K562 (cell line): ENCODE results near the gene SDF4. TPM values are rescaled to one million over a fixed set of nuclear protein-coding genes. Genes with fewer than 3 reads are reported as not detected.
A peak's percentile ranks its signal among the peaks of the same experiment; 100 is the strongest.

Experiments used
- ATAC-seq: fragments of 200-7000 bp; cut with Tn5 transposase; 3 replicates; pipeline ENCODE4 v1.9.1; 2020; ENCODE audit warnings: moderate library complexity
- BruUV-seq: library from RNA; stranded (reverse); fragments of 400-500 nt; replicated peaks from 2 replicates; lab custom pipeline; 2021; lab: Mats Ljungman, UMichigan
- CTCF ChIA-PET: fragments of 300-600 bp; formaldehyde crosslinking; extraction: SDS; loops from one replicate; lab custom pipeline; 2021; ENCODE audit warnings: low intra/inter-chr PET ratio; lab: Yijun Ruan, JAX
- POLR2A ChIA-PET: fragments of 300-600, 350-650 bp; sonication (Branson Sonifier 250); formaldehyde crosslinking; extraction: SDS; loops from one replicate; lab custom pipeline; 2021; ENCODE audit warnings: antibody characterized with exemption, inconsistent platforms; lab: Yijun Ruan, JAX
- DNase-seq, 4 experiments: peaks; one replicate each; pipeline versions ENCODE4 v3.0.0 to v3.0.0-alpha.2; 2011 to 2018; ENCODE audit warnings: low spot score in 3 of 4, mixed read lengths in 3 of 4; ENCODE audit errors: extremely low read depth in 1 of 4
- FAIRE-seq: peaks from 2 replicates; lab custom pipeline; 2011; peaks lifted over from hg19 to GRCh38; lab: Jason Lieb, UNC
- H2AFZ ChIP-seq: 2 replicates; pipeline ENCODE4 v1.6.0; 2011; ENCODE audit warnings: low read depth, low read length, control low read depth, inconsistent platforms
- H3K27ac ChIP-seq: fragments of 200-600 bp; 3 replicates; pipeline ENCODE4 v1.8.0; 2011; ENCODE audit warnings: low read depth, mild to moderate bottlenecking, control low read depth, inconsistent platforms, low read length, moderate library complexity, mixed read lengths; ENCODE audit errors: extremely low read depth
- H3K27me3 ChIP-seq, 2 experiments: fragments of 300-600 bp in 1 of 2; 2 replicates in 1 of 2; 3 replicates in 1 of 2; pipeline versions ENCODE4 v1.6.0 to v1.8.0; 2011; ENCODE audit warnings: inconsistent platforms in 2 of 2, low read length in 2 of 2, mild to moderate bottlenecking in 1 of 2, mixed read lengths in 1 of 2, moderate library complexity in 1 of 2; ENCODE audit not compliant: control insufficient read depth in 2 of 2, insufficient read depth in 2 of 2
- H3K36me3 ChIP-seq: fragments of 300-600 bp; 3 replicates; pipeline ENCODE4 v1.8.0; 2011; ENCODE audit warnings: mild to moderate bottlenecking, low read length, inconsistent platforms; ENCODE audit not compliant: control insufficient read depth, insufficient read depth
- H3K4me1 ChIP-seq, 2 experiments: fragments of 200-600 bp in 1 of 2; replicated peaks in 1 of 2; 2 replicates in 1 of 2; 3 replicates in 1 of 2; pipeline versions ENCODE4 v1.5.1 to v1.8.0; 2011; ENCODE audit warnings: inconsistent platforms in 2 of 2, low read length in 2 of 2, mild to moderate bottlenecking in 1 of 2, mixed read lengths in 1 of 2, moderate library complexity in 1 of 2; ENCODE audit not compliant: control insufficient read depth in 2 of 2, insufficient read depth in 2 of 2
- H3K4me2 ChIP-seq: 2 replicates; pipeline ENCODE4 v1.6.1; 2011; ENCODE audit warnings: low read length, control low read depth, inconsistent platforms, mixed read lengths; ENCODE audit not compliant: insufficient read depth
- H3K4me3 ChIP-seq: fragments of 200-600 bp; sonication (generic), shearing (Covaris generic); 2 replicates; pipeline ENCODE4 v1.5.1; 2016; ENCODE audit warnings: control low read depth, inconsistent platforms
- H3K79me2 ChIP-seq: fragments of 200-600 bp; 3 replicates; pipeline ENCODE4 v1.8.0; 2011; ENCODE audit warnings: low read length, inconsistent platforms; ENCODE audit not compliant: control insufficient read depth, insufficient read depth
- H3K9ac ChIP-seq, 2 experiments: 2 replicates each; pipeline versions ENCODE4 v1.6.0 to v1.6.1; 2011; ENCODE audit warnings: low read depth in 2 of 2, low read length in 2 of 2, control low read depth in 1 of 2, inconsistent platforms in 1 of 2, mild to moderate bottlenecking in 1 of 2, mixed read lengths in 1 of 2; ENCODE audit not compliant: insufficient read depth in 1 of 2
- H3K9me1 ChIP-seq: one replicate; pipeline ENCODE4 v1.6.0; 2011; ENCODE audit warnings: inconsistent platforms, mild to moderate bottlenecking, low read length, moderate library complexity; ENCODE audit not compliant: control insufficient read depth, insufficient read depth
- H3K9me3 ChIP-seq: replicated peaks from 2 replicates; pipeline ENCODE4 v1.5.1; 2011; ENCODE audit warnings: low read depth, low read length, inconsistent platforms; ENCODE audit not compliant: control insufficient read depth, insufficient read depth
- H4K20me1 ChIP-seq: replicated peaks from 2 replicates; pipeline ENCODE4 v1.6.1; 2011; ENCODE audit warnings: low read length, inconsistent platforms, mixed read lengths; ENCODE audit not compliant: control insufficient read depth, insufficient read depth
- CXXC5 ChIP-seq: fragments of 250-450 bp; sonication (Bioruptor Pico); IDR thresholded peaks from 2 replicates; pipeline ENCODE4 v1.8.0; 2022; ENCODE audit warnings: inconsistent platforms, mild to moderate bottlenecking, moderate library complexity
- DNMT1 ChIP-seq: fragments of 450-650 bp; IDR thresholded peaks from 2 replicates; pipeline ENCODE4 v1.6.1; 2016; ENCODE audit warnings: antibody characterized with exemption, mild to moderate bottlenecking
- FOXM1 ChIP-seq, 2 experiments: fragments of 450-650 bp in 1 of 2; sonication (generic) in 1 of 2; formaldehyde crosslinking in 1 of 2; IDR thresholded peaks; 2 replicates each; pipeline versions ENCODE4 v1.6.1 to v1.9.0; 2017 to 2022; ENCODE audit warnings: low read depth in 2 of 2, mild to moderate bottlenecking in 2 of 2, missing genetic modification reagents in 1 of 2, moderate library complexity in 1 of 2
- GATAD2A ChIP-seq: fragments of 450-650 bp; IDR thresholded peaks from 2 replicates; pipeline ENCODE4 v1.6.1; 2017
- HDAC1 ChIP-seq, 2 experiments: fragments of 450-650 bp; IDR thresholded peaks; 2 replicates each; pipeline ENCODE4 v1.6.1; 2016 to 2017; ENCODE audit warnings: inconsistent platforms in 1 of 2, mild to moderate bottlenecking in 1 of 2, moderate library complexity in 1 of 2
- RUNX1 ChIP-seq: sonication (generic); IDR thresholded peaks from 2 replicates; pipeline ENCODE4 v1.6.1; 2016; ENCODE audit warnings: antibody characterized with exemption, low read depth
- ZNF354B ChIP-seq: fragments of 250-450 bp; sonication (Bioruptor Pico); IDR thresholded peaks from 2 replicates; pipeline ENCODE4 v1.4.0; 2020
- ZNF584 ChIP-seq: fragments of 200-800 bp; sonication (Bioruptor generic); IDR thresholded peaks from 2 replicates; pipeline ENCODE4 v1.6.1; 2016; ENCODE audit warnings: low read depth, mild to moderate bottlenecking, missing genetic modification characterization, missing compliant biosample characterization
- ZNF764 ChIP-seq: fragments of 250-450 bp; sonication (Bioruptor Pico); IDR thresholded peaks from 2 replicates; pipeline ENCODE4 v1.4.0; 2020; ENCODE audit warnings: low read depth, mild to moderate bottlenecking, moderate library complexity
- ZNF830 ChIP-seq: fragments of 250-450 bp; sonication (Bioruptor Pico); IDR thresholded peaks from 2 replicates; pipeline ENCODE4 v1.5.0; 2021; ENCODE audit warnings: mild to moderate bottlenecking
- WGBS: fragments of 100-300 bp; shearing (Covaris generic); methylation state at CpG from one replicate; pipeline ENCODE4 v1.1.6; 2016; ENCODE audit warnings: low coverage, mixed read lengths; ENCODE audit not compliant: insufficient coverage; ENCODE audit errors: missing lambda C conversion rate; 5-methylcytosine and 5-hydroxymethylcytosine counted together
- in situ Hi-C: fragments of 300-500 bp; cut with MboI; formaldehyde crosslinking; loops from 4 replicates; pipeline ENCODE4 v1.15.0; 2018; ENCODE audit warnings: inconsistent platforms, mixed read lengths
- intact Hi-C: fragments of 100-400 bp; cut with micrococcal nuclease; formaldehyde crosslinking; loops from 2 replicates; pipeline ENCODE4 v1.14.2; 2022
- polyA plus RNA-seq, 8 experiments: library from polyadenylated mRNA; depleted of rRNA in 4 of 8; stranded (reverse) in 5 of 8; unstranded in 3 of 8; fragments of >200 nt; fragmentation: Nextera tagmentation in 2 of 8; fragmentation: Illumina TruSeq in 1 of 8; extraction: Ambion mirVana in 2 of 8; extraction: Trizol in 1 of 8; gene quantifications; 2 replicates each; pipeline versions ENCODE4 v1.2.1 to v1.2.3, GENCODE V29; 2011 to 2014; ENCODE audit warnings: inconsistent platforms in 1 of 8, missing spikeins in 1 of 8
- total RNA-seq, 7 experiments: library from RNA; depleted of rRNA in 6 of 7; stranded (reverse); fragments of >200 nt in 6 of 7; fragmentation: Illumina TruSeq in 2 of 7; extraction: Trizol in 2 of 7; gene quantifications; 2 replicates each; pipeline versions ENCODE4 v1.2.1 to v1.2.3, GENCODE V29; 2011 to 2021; ENCODE audit warnings: low replicate concordance in 1 of 7
- TF ChIP-seq, protein P1 (sequence below): fragments of 150-350 bp; IDR thresholded peaks from 2 replicates; pipeline ENCODE4 v1.6.1; 2014; ENCODE audit warnings: low read depth, mild to moderate bottlenecking, low read length, borderline replicate concordance
- TF ChIP-seq, protein P2 (sequence below): sonication (generic); formaldehyde crosslinking; IDR thresholded peaks from 2 replicates; pipeline ENCODE4 v1.9.0; 2022; ENCODE audit warnings: mild to moderate bottlenecking, missing genetic modification reagents
- TF ChIP-seq, protein P3 (sequence below): IDR thresholded peaks from 3 replicates; pipeline ENCODE4 v1.6.1; 2011; ENCODE audit warnings: borderline replicate concordance, mild to moderate bottlenecking, moderate library complexity; ENCODE audit not compliant: insufficient read length; ENCODE audit errors: extremely low read depth

The SDF4 gene
- total and polyA plus RNA-seq, 9 of the 15 experiments (the other 6 are each of a cell fraction or from before 2014, with no cell fraction given) = 0.35 to 160 (median 65.2) TPM

DNA sequence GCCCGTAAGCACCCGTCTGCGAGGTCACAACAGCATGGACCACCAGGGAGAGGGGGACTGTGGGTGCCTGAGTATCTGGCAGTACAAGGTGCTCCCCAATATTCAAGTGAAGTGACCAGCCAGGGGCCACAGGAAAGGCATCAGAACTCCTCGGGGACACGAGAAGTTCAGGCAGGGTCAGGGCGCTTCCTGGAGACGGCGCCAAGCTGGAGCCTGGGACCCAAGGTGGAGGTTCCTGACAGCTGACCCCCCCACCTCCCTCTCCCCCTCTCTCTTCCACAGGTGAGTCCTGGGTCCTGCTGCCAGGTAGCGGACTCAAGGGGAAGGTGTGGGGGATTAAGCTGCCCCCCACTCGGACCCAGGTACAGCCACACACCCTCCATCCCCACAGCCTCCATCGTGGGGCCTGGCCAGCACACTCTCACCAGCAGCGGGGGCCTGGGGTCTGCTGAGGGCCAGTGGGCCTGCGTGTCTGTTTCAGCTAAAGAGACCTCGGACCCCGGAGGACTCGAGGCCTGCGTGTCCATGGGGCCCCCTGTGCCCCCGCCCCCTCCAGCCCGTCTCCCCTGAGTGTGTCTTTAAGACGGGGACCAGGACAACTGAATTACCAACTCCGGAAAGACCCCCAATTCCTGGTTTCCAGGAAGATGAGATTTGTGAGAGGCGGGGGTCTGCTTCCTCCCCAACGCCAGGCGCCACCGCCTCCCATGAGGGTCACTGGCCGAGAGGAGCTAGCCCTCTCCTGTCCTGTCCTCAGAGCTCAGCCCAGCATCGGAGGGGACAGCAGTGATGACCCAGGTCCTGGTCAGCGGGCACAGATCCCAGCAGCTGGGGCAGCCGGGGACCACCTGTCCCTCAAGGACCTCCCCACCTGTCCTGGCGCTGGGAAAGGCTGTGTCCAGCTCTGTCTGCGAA, 31.6 kb downstream of the SDF4 start:
- intact Hi-C loops = no loop called here
- TF ChIP-seq GATAD2A (no peak), RUNX1 (no peak), FOXM1 (IDR thresholded peaks at IDR 0.05; ENCODE audit: low read depth) (no peak), FOXM1 (CRISPR knock-in tag; IDR thresholded peaks at IDR 0.05; ENCODE audit: low read depth) (0 out of 2 replicates have a peak, but pooled peaks have one; percentile 36), CXXC5 (CRISPR knock-in tag) (no peak), HDAC1 (IDR thresholded peaks at IDR 0.05) (no peak), ZNF354B (no peak), ZNF584 (no peak), ZNF764 (CRISPR knock-in tag) (no peak), DNMT1 (no peak), ZNF830 (CRISPR knock-in tag) (peak; percentile 23; the same call in 1 of the 2 replicates)
- TF ChIP-seq, protein P1, sequence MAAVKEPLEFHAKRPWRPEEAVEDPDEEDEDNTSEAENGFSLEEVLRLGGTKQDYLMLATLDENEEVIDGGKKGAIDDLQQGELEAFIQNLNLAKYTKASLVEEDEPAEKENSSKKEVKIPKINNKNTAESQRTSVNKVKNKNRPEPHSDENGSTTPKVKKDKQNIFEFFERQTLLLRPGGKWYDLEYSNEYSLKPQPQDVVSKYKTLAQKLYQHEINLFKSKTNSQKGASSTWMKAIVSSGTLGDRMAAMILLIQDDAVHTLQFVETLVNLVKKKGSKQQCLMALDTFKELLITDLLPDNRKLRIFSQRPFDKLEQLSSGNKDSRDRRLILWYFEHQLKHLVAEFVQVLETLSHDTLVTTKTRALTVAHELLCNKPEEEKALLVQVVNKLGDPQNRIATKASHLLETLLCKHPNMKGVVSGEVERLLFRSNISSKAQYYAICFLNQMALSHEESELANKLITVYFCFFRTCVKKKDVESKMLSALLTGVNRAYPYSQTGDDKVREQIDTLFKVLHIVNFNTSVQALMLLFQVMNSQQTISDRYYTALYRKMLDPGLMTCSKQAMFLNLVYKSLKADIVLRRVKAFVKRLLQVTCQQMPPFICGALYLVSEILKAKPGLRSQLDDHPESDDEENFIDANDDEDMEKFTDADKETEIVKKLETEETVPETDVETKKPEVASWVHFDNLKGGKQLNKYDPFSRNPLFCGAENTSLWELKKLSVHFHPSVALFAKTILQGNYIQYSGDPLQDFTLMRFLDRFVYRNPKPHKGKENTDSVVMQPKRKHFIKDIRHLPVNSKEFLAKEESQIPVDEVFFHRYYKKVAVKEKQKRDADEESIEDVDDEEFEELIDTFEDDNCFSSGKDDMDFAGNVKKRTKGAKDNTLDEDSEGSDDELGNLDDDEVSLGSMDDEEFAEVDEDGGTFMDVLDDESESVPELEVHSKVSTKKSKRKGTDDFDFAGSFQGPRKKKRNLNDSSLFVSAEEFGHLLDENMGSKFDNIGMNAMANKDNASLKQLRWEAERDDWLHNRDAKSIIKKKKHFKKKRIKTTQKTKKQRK = no peak
- TF ChIP-seq, protein P2, sequence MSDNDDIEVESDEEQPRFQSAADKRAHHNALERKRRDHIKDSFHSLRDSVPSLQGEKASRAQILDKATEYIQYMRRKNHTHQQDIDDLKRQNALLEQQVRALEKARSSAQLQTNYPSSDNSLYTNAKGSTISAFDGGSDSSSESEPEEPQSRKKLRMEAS = peak; percentile 20; the same call in 1 of the 2 replicates
- TF ChIP-seq, protein P3, sequence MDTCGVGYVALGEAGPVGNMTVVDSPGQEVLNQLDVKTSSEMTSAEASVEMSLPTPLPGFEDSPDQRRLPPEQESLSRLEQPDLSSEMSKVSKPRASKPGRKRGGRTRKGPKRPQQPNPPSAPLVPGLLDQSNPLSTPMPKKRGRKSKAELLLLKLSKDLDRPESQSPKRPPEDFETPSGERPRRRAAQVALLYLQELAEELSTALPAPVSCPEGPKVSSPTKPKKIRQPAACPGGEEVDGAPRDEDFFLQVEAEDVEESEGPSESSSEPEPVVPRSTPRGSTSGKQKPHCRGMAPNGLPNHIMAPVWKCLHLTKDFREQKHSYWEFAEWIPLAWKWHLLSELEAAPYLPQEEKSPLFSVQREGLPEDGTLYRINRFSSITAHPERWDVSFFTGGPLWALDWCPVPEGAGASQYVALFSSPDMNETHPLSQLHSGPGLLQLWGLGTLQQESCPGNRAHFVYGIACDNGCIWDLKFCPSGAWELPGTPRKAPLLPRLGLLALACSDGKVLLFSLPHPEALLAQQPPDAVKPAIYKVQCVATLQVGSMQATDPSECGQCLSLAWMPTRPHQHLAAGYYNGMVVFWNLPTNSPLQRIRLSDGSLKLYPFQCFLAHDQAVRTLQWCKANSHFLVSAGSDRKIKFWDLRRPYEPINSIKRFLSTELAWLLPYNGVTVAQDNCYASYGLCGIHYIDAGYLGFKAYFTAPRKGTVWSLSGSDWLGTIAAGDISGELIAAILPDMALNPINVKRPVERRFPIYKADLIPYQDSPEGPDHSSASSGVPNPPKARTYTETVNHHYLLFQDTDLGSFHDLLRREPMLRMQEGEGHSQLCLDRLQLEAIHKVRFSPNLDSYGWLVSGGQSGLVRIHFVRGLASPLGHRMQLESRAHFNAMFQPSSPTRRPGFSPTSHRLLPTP = no peak

More for the DNA sequence above, 31.6 kb downstream of the SDF4 start:
- BruUV-seq = no TSS peak
- H4K20me1 ChIP-seq = no peaks in the 10 kb centered on the region
- 64% methylated on average over 24 of the region's 31 CpGs for WGBS
- CTCF ChIA-PET = no interaction called here
- ATAC-seq = no peak
- H3K9ac ChIP-seq = peak overlapping the region; percentile 66 to 90; a peak in 3 of 4 replicates
- POLR2A ChIA-PET = interaction anchor here (0.9 to 1.4 kb wide), 2 partner anchors 10 to 31 kb away, joined by 3 to 4 read pairs; partner anchors contain the start of genes B3GALT6 and SDF4
- no peaks in the 10 kb centered on the region for H3K79me2 ChIP-seq
- H2AFZ ChIP-seq = peak overlapping the region; percentile 61; the same call in 1 of the 2 replicates
- H3K9me3 ChIP-seq = no peaks in the 10 kb centered on the region; the same call in 1 of the 2 replicates
- H3K9me1 ChIP-seq = no peaks in the 10 kb centered on the region
- peak in 1 of 4 experiments; percentile 16 for DNase-seq
- H3K27me3 ChIP-seq = no peaks in the 10 kb centered on the region; a peak in 1 of 5 replicates
- in situ Hi-C loops = no loop called here
- no peak overlapping the region; the same call in 2 of the 3 replicates for H3K27ac ChIP-seq
- H3K4me3 ChIP-seq = peak overlapping the region; percentile 51
- FAIRE-seq = peak; percentile 51
- H3K36me3 ChIP-seq = no peaks in the 10 kb centered on the region
- H3K4me1 ChIP-seq = peaks cover 0 to 77% of the 10 kb centered on the region in 2 experiments; a peak in 4 of 5 replicates
- H3K4me2 ChIP-seq = peak overlapping the region; percentile 54
